ENCODE data around the gene ZNF609.

- TF ChIP-seq CTCF (IDR thresholded peaks at IDR 0.05) (no peak), EZH2 (IDR thresholded peaks at IDR 0.05) (no peak), EZH2phosphoT487 (IDR thresholded peaks at IDR 0.05) (no peak)
Measured at GRCh38 chr15:64485796-64486195, 25.4 kb downstream of the ZNF609 start.

Data from neural progenitor cell (in vitro differentiated cells).